Skeletal muscle satellite cell (primary cell): ENCODE results near the gene IGDCC3.
A peak's percentile ranks its signal among the peaks of the same experiment; 100 is the strongest.
"Not testable (repeated sequence)": the region's sequence is repeated elsewhere in the genome, so short reads cannot be mapped to it uniquely, and the experiment has no call there.

Source experiments
- H3K27me3 ChIP-seq: 2 replicates; pipeline ENCODE4 v1.7.0; 2013; ENCODE audit warnings: low read length; ENCODE audit not compliant: control insufficient read depth, insufficient read depth
- H3K36me3 ChIP-seq: 2 replicates; pipeline ENCODE4 v1.7.0; 2013; ENCODE audit warnings: mild to moderate bottlenecking, control low read depth, low read length; ENCODE audit not compliant: insufficient read depth
- H3K4me1 ChIP-seq: 2 replicates; pipeline ENCODE4 v1.7.0; 2013; ENCODE audit warnings: low read length; ENCODE audit not compliant: control insufficient read depth, insufficient read depth
- H3K4me2 ChIP-seq: 2 replicates; pipeline ENCODE4 v1.7.0; 2013; ENCODE audit warnings: mild to moderate bottlenecking, low read length
- H3K4me3 ChIP-seq: 2 replicates; pipeline ENCODE4 v1.7.0; 2013; ENCODE audit warnings: low read length
- H3K9ac ChIP-seq: 2 replicates; pipeline ENCODE4 v1.7.0; 2013; ENCODE audit warnings: mild to moderate bottlenecking, low read depth, low read length, moderate library complexity
- H3K9me3 ChIP-seq: replicated peaks from 2 replicates; pipeline ENCODE4 v1.7.0; 2013; ENCODE audit warnings: mild to moderate bottlenecking, control low read depth, low read length

Gene IGDCC3

DNA sequence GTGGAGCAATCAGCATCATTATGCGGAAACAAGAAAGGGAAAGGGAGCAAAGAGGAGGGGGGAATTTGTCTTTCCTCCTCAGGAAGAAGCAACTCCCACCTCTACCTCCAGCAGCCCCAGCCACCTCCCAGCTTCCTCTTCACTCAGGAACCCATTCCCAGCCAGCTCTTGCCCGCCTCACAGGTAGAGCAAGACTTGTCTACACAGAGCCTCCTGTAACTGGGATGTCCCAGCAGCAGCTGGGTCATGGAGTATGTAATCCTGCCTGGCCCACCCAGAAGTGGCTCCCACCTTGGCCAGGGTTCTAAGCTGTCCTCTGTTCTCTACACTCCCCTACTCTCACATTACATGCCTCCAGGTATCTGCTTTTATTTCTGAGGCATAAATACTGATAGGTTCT lies 14.0 kb downstream of the IGDCC3 start:
- Histone ChIP-seq H3K9ac (no peak overlapping the region), H3K4me2 (no peak overlapping the region), H3K4me1 (no peaks in the 10 kb centered on the region), H3K36me3 (no peaks in the 10 kb centered on the region), H3K9me3 (no peaks in the 10 kb centered on the region), H3K4me3 (no peak overlapping the region), H3K27me3 (peaks cover 45% of the 10 kb centered on the region)

GRCh38 chr15:65363306-65363705 lies 14.5 kb downstream of the IGDCC3 start:
- Histone ChIP-seq H3K4me1 (no peaks in the 10 kb centered on the region), H3K4me2 (no peak overlapping the region), H3K4me3 (no peak overlapping the region), H3K27me3 (peaks cover 42% of the 10 kb centered on the region), H3K36me3 (no peaks in the 10 kb centered on the region), H3K9me3 (no peaks in the 10 kb centered on the region), H3K9ac (no peak overlapping the region)

DNA sequence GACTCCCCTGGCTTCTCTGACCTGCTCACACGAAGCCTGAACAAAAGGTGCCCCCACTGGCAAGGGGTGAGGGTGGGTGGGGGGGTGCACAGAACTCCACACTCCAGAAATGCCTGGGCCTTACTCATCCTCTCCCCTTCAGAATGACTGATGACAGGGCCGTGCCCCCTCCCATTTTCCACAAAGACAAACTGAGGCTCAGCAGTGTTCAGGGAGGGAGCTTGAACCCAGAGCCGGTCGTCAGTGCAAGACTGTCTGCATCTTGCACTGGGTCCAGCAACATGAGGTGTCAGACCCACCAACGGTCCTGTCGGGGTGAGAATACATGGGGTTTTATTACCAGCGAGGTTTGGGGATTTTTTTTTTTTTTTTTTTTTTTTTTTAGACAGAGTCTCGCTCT lies 15.3 kb downstream of the IGDCC3 start:
- Histone ChIP-seq H3K36me3 (no peaks in the 10 kb centered on the region), H3K9ac (no peak overlapping the region), H3K27me3 (peaks cover 43% of the 10 kb centered on the region), H3K4me1 (no peaks in the 10 kb centered on the region), H3K9me3 (no peaks in the 10 kb centered on the region), H3K4me3 (no peak overlapping the region), H3K4me2 (no peak overlapping the region)

- Histone ChIP-seq H3K4me3 (no peak overlapping the region), H3K4me2 (no peak overlapping the region), H3K9ac (no peak overlapping the region)
Observed at GRCh38 chr15:65361708-65362459, 15.9 kb downstream of the IGDCC3 start.

DNA sequence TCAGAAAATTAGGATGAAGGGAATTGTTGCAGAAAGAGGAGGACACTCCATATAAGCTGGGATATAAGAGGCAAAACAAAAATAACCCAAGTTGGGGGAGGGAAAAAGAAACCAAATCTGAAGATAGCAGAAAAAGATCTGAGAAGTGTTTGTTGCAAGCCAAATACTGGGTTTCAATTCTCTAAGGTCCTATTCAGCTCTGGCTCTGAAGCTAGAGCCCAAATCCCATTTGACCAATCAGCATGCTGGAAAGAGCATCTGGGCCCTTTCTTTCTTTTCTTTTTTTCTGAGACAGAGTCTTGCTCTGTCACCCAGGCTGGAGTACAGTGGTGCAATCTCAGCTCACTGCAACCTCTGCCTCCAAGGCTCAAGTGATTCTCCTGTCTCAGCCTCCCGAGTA lies 17.3 kb downstream of the IGDCC3 start:
- Histone ChIP-seq H3K4me3 (no peak overlapping the region), H3K9ac (no peak overlapping the region), H3K36me3 (no peaks in the 10 kb centered on the region), H3K9me3 (no peaks in the 10 kb centered on the region), H3K4me1 (peaks cover 3% of the 10 kb centered on the region), H3K27me3 (peaks cover 56% of the 10 kb centered on the region), H3K4me2 (no peak overlapping the region)

More at GRCh38 chr15:65361708-65362459, 15.9 kb downstream of the IGDCC3 start:
- H3K27me3 ChIP-seq: peaks cover 49% of the 10 kb centered on the region
- H3K36me3 ChIP-seq: no peaks in the 10 kb centered on the region
- no peaks in the 10 kb centered on the region for H3K9me3 ChIP-seq
- H3K4me1 ChIP-seq: no peaks in the 10 kb centered on the region

- Histone ChIP-seq H3K9ac (no peak overlapping the region), H3K4me2 (peak overlapping the region; percentile 74), H3K4me3 (peak overlapping the region; percentile 44), H3K9me3 (peaks cover 6% of the 10 kb centered on the region), H3K4me1 (peaks cover 3% of the 10 kb centered on the region), H3K27me3 (peaks cover 51% of the 10 kb centered on the region), H3K36me3 (no peaks in the 10 kb centered on the region)
Observed at GRCh38 chr15:65355988-65356353, 21.8 kb downstream of the IGDCC3 start.

- H3K27me3 ChIP-seq: peaks cover 48% of the 10 kb centered on the region
- H3K4me2 ChIP-seq: peak overlapping the region; percentile 74
- peaks cover 6% of the 10 kb centered on the region for H3K9me3 ChIP-seq
- H3K4me3 ChIP-seq: peak overlapping the region; percentile 44
- H3K4me1 ChIP-seq: peaks cover 3% of the 10 kb centered on the region
- H3K9ac ChIP-seq: no peak overlapping the region
- no peaks in the 10 kb centered on the region for H3K36me3 ChIP-seq
Observed at GRCh38 chr15:65355173-65355987, 22.4 kb downstream of the IGDCC3 start.

DNA sequence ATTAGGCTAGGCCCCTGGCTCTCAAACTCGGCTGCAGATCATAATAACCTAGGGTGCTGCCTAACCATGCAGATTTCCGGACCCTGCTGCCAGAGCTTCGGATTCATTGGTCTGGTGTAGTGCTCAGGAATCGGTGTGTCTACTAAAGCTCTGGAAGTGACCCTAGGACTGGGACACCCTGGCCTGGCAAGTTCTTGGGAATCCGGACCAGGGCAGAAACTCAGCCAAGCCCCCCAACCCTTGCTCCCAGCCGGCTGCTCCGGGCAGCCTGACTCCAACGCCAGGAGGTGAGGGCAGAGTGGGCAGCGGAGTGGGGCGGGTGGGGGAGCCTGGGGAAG lies 23.0 kb downstream of the IGDCC3 start:
- Histone ChIP-seq H3K9me3 (peaks cover 6% of the 10 kb centered on the region), H3K9ac (no peak overlapping the region), H3K4me1 (peaks cover 3% of the 10 kb centered on the region), H3K4me2 (no peak overlapping the region), H3K4me3 (no peak overlapping the region), H3K36me3 (no peaks in the 10 kb centered on the region), H3K27me3 (peaks cover 43% of the 10 kb centered on the region)

DNA sequence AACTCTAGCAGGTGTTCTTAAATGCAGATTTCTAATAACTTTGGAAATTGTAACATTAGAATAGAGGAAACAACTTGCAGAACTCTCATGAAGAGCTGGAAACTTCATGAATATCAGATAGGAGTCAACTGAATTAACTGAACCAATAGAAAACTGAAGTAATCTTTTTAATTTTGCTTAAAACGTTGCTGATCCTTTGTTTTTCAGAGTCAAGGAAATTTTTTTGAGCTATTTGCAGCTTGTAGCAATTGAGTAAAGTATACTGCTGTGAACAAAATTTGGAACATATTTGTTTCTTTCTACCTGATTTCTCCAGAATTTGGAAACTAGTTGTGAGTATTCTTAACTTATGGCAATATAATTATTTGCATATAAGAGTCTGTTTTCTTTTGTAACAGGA lies 25.8 kb downstream of the IGDCC3 start:
- H3K9ac ChIP-seq, H3K9me3 ChIP-seq, H3K4me3 ChIP-seq, H3K4me2 ChIP-seq, H3K4me1 ChIP-seq, H3K36me3 ChIP-seq: not testable (repeated sequence)
- peaks cover 49% of the 10 kb centered on the region for H3K27me3 ChIP-seq

DNA sequence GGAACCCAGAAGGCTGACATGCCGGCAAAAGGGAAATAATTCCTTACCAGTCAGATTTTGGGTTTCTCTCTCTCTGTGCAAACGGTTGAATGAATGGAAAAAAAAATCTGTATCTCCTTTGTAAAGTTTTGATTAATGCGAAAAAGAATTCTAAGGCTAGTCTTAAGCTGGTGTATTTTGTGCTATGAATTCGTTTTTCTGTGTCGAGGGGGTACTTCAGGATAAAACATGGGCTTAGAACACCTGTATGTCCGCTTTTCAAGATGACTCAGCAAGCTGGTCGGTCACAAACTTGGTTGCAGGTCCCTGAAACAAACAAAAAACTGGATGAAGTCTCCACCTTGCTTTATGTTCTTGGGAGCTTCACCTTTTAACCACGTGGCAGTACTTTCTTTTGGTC lies 28.5 kb downstream of the IGDCC3 start:
- no peak overlapping the region for H3K9ac ChIP-seq
- H3K9me3 ChIP-seq: peaks cover 6% of the 10 kb centered on the region
- peaks cover 50% of the 10 kb centered on the region for H3K27me3 ChIP-seq
- H3K4me1 ChIP-seq: no peaks in the 10 kb centered on the region
- no peak overlapping the region for H3K4me2 ChIP-seq
- H3K4me3 ChIP-seq: no peak overlapping the region
- no peaks in the 10 kb centered on the region for H3K36me3 ChIP-seq

DNA sequence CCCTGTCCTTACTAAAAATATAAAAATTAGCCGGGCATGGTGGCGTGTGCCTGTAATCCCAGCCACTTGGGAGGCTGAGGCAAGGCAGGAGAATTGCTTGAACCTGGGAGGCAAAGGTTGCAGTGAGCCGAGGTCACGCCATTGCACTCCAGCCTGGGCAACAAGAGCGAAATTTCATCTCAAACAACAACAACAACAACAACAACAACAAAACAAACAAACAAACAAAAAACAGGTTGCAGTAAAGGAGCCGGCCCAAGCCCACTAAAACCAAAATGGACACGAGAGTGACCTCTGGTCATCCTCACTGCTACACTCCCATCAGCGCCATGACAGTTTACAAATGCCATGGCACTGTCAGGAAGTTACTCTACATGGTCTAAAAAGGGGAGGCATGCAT lies 30.0 kb downstream of the IGDCC3 start:
- H3K27me3 ChIP-seq: peaks cover 55% of the 10 kb centered on the region
- not testable (repeated sequence) for H3K4me2 ChIP-seq, H3K4me3 ChIP-seq, H3K4me1 ChIP-seq, H3K9ac ChIP-seq, H3K9me3 ChIP-seq, H3K36me3 ChIP-seq
